Right atrium auricular region (tissue), 2 donors: ENCODE measurements around the gene LOXL1. TPM values are rescaled to one million over a fixed set of nuclear protein-coding genes. Genes with fewer than 3 reads are reported as not detected.
A peak's percentile ranks its signal among the peaks of the same experiment; 100 is the strongest.

ENCODE experiments used
- DNase-seq: peaks from one replicate; pipeline ENCODE4 v3.0.0-alpha.2; 2019; ENCODE audit warnings: low spot score
- H3K27ac ChIP-seq, 2 donors: fragments of 200-600 bp; sonication (generic); 1 replicate in 1 of 2; 2 replicates in 1 of 2; pipeline ENCODE4 v1.5.1; 2016 to 2019
- H3K27me3 ChIP-seq, 2 donors: fragments of 200-600 bp; sonication (generic); one replicate each; pipeline versions ENCODE4 v1.5.1 to v1.6.0; 2017 to 2019
- H3K36me3 ChIP-seq: fragments of 200-600 bp; sonication (generic); one replicate; pipeline ENCODE4 v1.5.1; 2016
- H3K4me1 ChIP-seq, 2 donors: fragments of 200-600 bp; sonication (generic); one replicate each; pipeline versions ENCODE4 v1.5.1 to v1.6.0; 2017 to 2019
- H3K4me3 ChIP-seq, 2 donors: fragments of 200-600 bp; sonication (generic); 1 replicate in 1 of 2; 2 replicates in 1 of 2; pipeline ENCODE4 v1.5.1; 2017 to 2019; ENCODE audit warnings: mild to moderate bottlenecking in 1 of 2, moderate library complexity in 1 of 2
- H3K9me3 ChIP-seq, 2 donors: fragments of 200-600 bp; sonication (generic); one replicate each; pipeline ENCODE4 v1.5.1; 2019
- CTCF ChIP-seq, 2 donors: fragments of 200-600 bp; sonication (generic); IDR thresholded peaks; one replicate each; pipeline ENCODE4 v1.5.1; 2019; ENCODE audit warnings: antibody characterized with exemption in 2 of 2
- total RNA-seq, 2 donors: library from RNA; depleted of rRNA; stranded (reverse); fragments of >200 nt; gene quantifications; one replicate each; pipeline ENCODE4 v1.1.0, GENCODE V29; 2016

Gene LOXL1
- total RNA-seq, 2 donors from 2014 or later: 22.2 to 59.0 TPM

- Histone ChIP-seq H3K4me1 (peaks cover 0 to 47% of the 10 kb centered on the region in 2 donors), H3K36me3 (peaks cover 15% of the 10 kb centered on the region), H3K27ac (peak overlapping the region; percentile 90), H3K4me3 (no peak overlapping the region), H3K9me3 (no peaks in the 10 kb centered on the region), H3K27me3 (no peaks in the 10 kb centered on the region)
- TF ChIP-seq CTCF (IDR thresholded peaks at IDR 0.05): no peak
- DNase-seq: no peak
These were observed 25.3 kb downstream of the LOXL1 start for GRCh38 chr15:73951601-73952000.

GRCh38 chr15:73952171-73952912 is 26.1 kb downstream of the LOXL1 start:
- Histone ChIP-seq H3K27me3 (no peaks in the 10 kb centered on the region), H3K27ac (peak overlapping the region; percentile 90), H3K4me1 (peaks cover 0 to 54% of the 10 kb centered on the region in 2 donors), H3K4me3 (no peak overlapping the region), H3K36me3 (peaks cover 8% of the 10 kb centered on the region), H3K9me3 (no peaks in the 10 kb centered on the region)
- DNase-seq: no peak
- TF ChIP-seq CTCF (IDR thresholded peaks at IDR 0.05): no peak

GRCh38 chr15:73952913-73953750 is 26.9 kb downstream of the LOXL1 start:
- no peaks in the 10 kb centered on the region for H3K27me3 ChIP-seq
- peak overlapping the region; percentile 90 for H3K27ac ChIP-seq
- H3K4me1 ChIP-seq: peaks cover 0 to 56% of the 10 kb centered on the region in 2 donors
- no peak for TF ChIP-seq CTCF (IDR thresholded peaks at IDR 0.05)
- DNase-seq: no peak
- H3K36me3 ChIP-seq: no peaks in the 10 kb centered on the region
- H3K9me3 ChIP-seq: no peaks in the 10 kb centered on the region
- no peak overlapping the region for H3K4me3 ChIP-seq

GRCh38 chr15:73954188-73955145 is 28.2 kb downstream of the LOXL1 start:
- no peaks in the 10 kb centered on the region for H3K27me3 ChIP-seq
- H3K4me3 ChIP-seq: no peak overlapping the region
- H3K9me3 ChIP-seq: no peaks in the 10 kb centered on the region
- no peak for TF ChIP-seq CTCF (IDR thresholded peaks at IDR 0.05)
- H3K27ac ChIP-seq: no peak overlapping the region
- H3K4me1 ChIP-seq: peaks cover 0 to 56% of the 10 kb centered on the region in 2 donors
- H3K36me3 ChIP-seq: no peaks in the 10 kb centered on the region
- DNase-seq: no peak

GRCh38 chr15:73955326-73955725 is 29.1 kb downstream of the LOXL1 start:
- DNase-seq: no peak
- Histone ChIP-seq H3K4me3 (no peak overlapping the region), H3K27ac (no peak overlapping the region), H3K36me3 (no peaks in the 10 kb centered on the region), H3K27me3 (no peaks in the 10 kb centered on the region), H3K9me3 (no peaks in the 10 kb centered on the region), H3K4me1 (peaks cover 0 to 55% of the 10 kb centered on the region in 2 donors)
- TF ChIP-seq CTCF (IDR thresholded peaks at IDR 0.05): no peak
